Dermis blood vessel endothelial cell (primary cell): Measurements from ENCODE around the gene GMPR. TPM values are rescaled to one million over a fixed set of nuclear protein-coding genes. Genes with fewer than 3 reads are reported as not detected.
"Not testable (repeated sequence)": the region's sequence is repeated elsewhere in the genome, so short reads cannot be mapped to it uniquely, and the experiment has no call there.

Experiments
- DNase-seq: peaks from one replicate; pipeline ENCODE4 v3.0.0; 2010
- total RNA-seq: library from RNA; depleted of rRNA; stranded (reverse); fragments of >200 nt; gene quantifications from 2 replicates; pipeline ENCODE4 v1.2.3, GENCODE V29; 2014

Gene GMPR
- total RNA-seq, 1 donor from 2014 or later = 26.0 TPM

- DNase-seq = no peak
Observed at GRCh38 chr6:16251706-16252105, 13.3 kb downstream of the GMPR start.

- no peak for DNase-seq
Observed at GRCh38 chr6:16252686-16253299, 14.4 kb downstream of the GMPR start.

GRCh38 chr6:16253399-16254144 is 15.2 kb downstream of the GMPR start:
- DNase-seq = no peak

GRCh38 chr6:16254535-16254934 is 16.1 kb downstream of the GMPR start:
- no peak for DNase-seq

- DNase-seq = no peak
Observed at GRCh38 chr6:16256781-16257180, 18.4 kb downstream of the GMPR start.

GRCh38 chr6:16257999-16258708 is 19.8 kb downstream of the GMPR start:
- peak; percentile 32 for DNase-seq

- DNase-seq = no peak
Observed at GRCh38 chr6:16258709-16259075, 20.3 kb downstream of the GMPR start.

GRCh38 chr6:16259604-16260003 is 21.2 kb downstream of the GMPR start:
- not testable (repeated sequence) for DNase-seq

GRCh38 chr6:16260602-16261001 is 22.2 kb downstream of the GMPR start:
- not testable (repeated sequence) for DNase-seq

- not testable (repeated sequence) for DNase-seq
Observed at GRCh38 chr6:16262773-16263172, 24.4 kb downstream of the GMPR start.

- not testable (repeated sequence) for DNase-seq
Observed at GRCh38 chr6:16263464-16264099, 25.2 kb downstream of the GMPR start.

- DNase-seq = no peak
Observed at GRCh38 chr6:16264785-16265184, 26.4 kb downstream of the GMPR start.

GRCh38 chr6:16265351-16266341 is 27.3 kb downstream of the GMPR start:
- no peak for DNase-seq

- DNase-seq = no peak
Observed at GRCh38 chr6:16267428-16268263, 29.3 kb downstream of the GMPR start.

GRCh38 chr6:16269442-16270070 is 31.2 kb downstream of the GMPR start:
- not testable (repeated sequence) for DNase-seq

- no peak for DNase-seq
Observed at GRCh38 chr6:16270178-16270794, 31.9 kb downstream of the GMPR start.

- DNase-seq = no peak
Observed at GRCh38 chr6:16271428-16271827, 33.0 kb downstream of the GMPR start.

GRCh38 chr6:16272201-16272600 is 33.8 kb downstream of the GMPR start:
- DNase-seq = no peak

GRCh38 chr6:16273256-16273655 is 34.9 kb downstream of the GMPR start:
- peak; percentile 14 for DNase-seq

GRCh38 chr6:16274483-16274882 is 36.1 kb downstream of the GMPR start:
- no peak for DNase-seq
